Measurements from ENCODE around the gene ACSF2. TPM values are rescaled to one million over a fixed set of nuclear protein-coding genes. Genes with fewer than 3 reads are reported as not detected.
"Not testable (repeated sequence)": the region's sequence is repeated elsewhere in the genome, so short reads cannot be mapped to it uniquely, and the experiment has no call there.

ACSF2 gene
- total and polyA plus RNA-seq, 2 donors (not counting 3 experiments of a cell fraction or from before 2014, with no cell fraction given) = 33.2 to 37.2 TPM

GRCh38 chr17:50472286-50472685 lies 46.3 kb downstream of the ACSF2 start:
- dilution Hi-C loops (cut with MboI; ENCODE audit: extremely low pct_ligation_motif_present, low sequenced_read_pairs) (no loop called here), intact Hi-C loops (cut with micrococcal nuclease) (no loop called here)
- DNase-seq (ENCODE audit: low read depth, low spot score) = no peak
- ChIA-PET POLR2A (no interaction called here), CTCF (interaction anchor here (0.7 to 1.5 kb wide), 2 partner anchors 14 to 46 kb away, joined by 3 to 5 read pairs; partner anchors contain the start of gene ACSF2)
- TF ChIP-seq MYC (IDR thresholded peaks at IDR 0.05; ENCODE audit: low read depth, low read length) (no peak), POLR2AphosphoS5 (IDR thresholded peaks at IDR 0.05; ENCODE audit: insufficient read depth, low read depth, low read length) (no peak), EZH2 (IDR thresholded peaks at IDR 0.05; ENCODE audit: borderline replicate concordance, low read depth, low read length, severe bottlenecking) (no peak), JUN (IDR thresholded peaks at IDR 0.05; ENCODE audit: borderline replicate concordance, insufficient read depth, insufficient read length, low read depth) (no peak), FOS (IDR thresholded peaks at IDR 0.05; ENCODE audit: borderline replicate concordance, insufficient read depth, low read length) (no peak), POLR2A (IDR thresholded peaks at IDR 0.05; ENCODE audit: low read depth, low read length) (no peak), GATA2 (IDR thresholded peaks at IDR 0.05; ENCODE audit: insufficient read depth, insufficient read length, low read depth, low read length) (no peak)
- TF ChIP-seq, protein P1, sequence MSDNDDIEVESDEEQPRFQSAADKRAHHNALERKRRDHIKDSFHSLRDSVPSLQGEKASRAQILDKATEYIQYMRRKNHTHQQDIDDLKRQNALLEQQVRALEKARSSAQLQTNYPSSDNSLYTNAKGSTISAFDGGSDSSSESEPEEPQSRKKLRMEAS (IDR thresholded peaks at IDR 0.05; ENCODE audit: insufficient read depth, insufficient read length) = no peak
- TF ChIP-seq, protein P2, sequence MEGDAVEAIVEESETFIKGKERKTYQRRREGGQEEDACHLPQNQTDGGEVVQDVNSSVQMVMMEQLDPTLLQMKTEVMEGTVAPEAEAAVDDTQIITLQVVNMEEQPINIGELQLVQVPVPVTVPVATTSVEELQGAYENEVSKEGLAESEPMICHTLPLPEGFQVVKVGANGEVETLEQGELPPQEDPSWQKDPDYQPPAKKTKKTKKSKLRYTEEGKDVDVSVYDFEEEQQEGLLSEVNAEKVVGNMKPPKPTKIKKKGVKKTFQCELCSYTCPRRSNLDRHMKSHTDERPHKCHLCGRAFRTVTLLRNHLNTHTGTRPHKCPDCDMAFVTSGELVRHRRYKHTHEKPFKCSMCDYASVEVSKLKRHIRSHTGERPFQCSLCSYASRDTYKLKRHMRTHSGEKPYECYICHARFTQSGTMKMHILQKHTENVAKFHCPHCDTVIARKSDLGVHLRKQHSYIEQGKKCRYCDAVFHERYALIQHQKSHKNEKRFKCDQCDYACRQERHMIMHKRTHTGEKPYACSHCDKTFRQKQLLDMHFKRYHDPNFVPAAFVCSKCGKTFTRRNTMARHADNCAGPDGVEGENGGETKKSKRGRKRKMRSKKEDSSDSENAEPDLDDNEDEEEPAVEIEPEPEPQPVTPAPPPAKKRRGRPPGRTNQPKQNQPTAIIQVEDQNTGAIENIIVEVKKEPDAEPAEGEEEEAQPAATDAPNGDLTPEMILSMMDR (IDR thresholded peaks at IDR 0.05; ENCODE audit: extremely low read depth in 1 of 2, insufficient read depth in 1 of 2, low read depth in 1 of 2, low read length in 2 of 2) = no peak
- H3K9me3 ChIP-seq (replicated peaks; ENCODE audit: control insufficient read depth, insufficient read depth, low read length) = no peaks in the 10 kb centered on the region
- H3K36me3 ChIP-seq (ENCODE audit: control insufficient read depth in 2 of 2, extremely low read depth in 1 of 2, insufficient read depth in 2 of 2, low read length in 2 of 2) = no peaks in the 10 kb centered on the region
- no peaks in the 10 kb centered on the region for H3K4me1 ChIP-seq (ENCODE audit: control insufficient read depth, extremely low read depth, insufficient read depth, low read length)
- H3K27me3 ChIP-seq (ENCODE audit: control insufficient read depth in 2 of 2, insufficient read depth in 2 of 2, low read length in 2 of 2) = peaks cover 24 to 43% of the 10 kb centered on the region in 2 experiments
- H3K9ac ChIP-seq (replicated peaks; ENCODE audit: extremely low read depth, insufficient read depth, low read length) = no peak overlapping the region
- FAIRE-seq = no peak
- no TSS peak for BruUV-seq (replicated peaks)
- H3K4me3 ChIP-seq (replicated peaks in 1 of 3; ENCODE audit: insufficient read depth in 1 of 3, low read depth in 1 of 3, low read length in 3 of 3) = no peak overlapping the region
- no peak overlapping the region for H3K4me2 ChIP-seq (ENCODE audit: insufficient read depth, low read length)
- no peak overlapping the region for H2AFZ ChIP-seq (ENCODE audit: low read depth, low read length)
- H3K9me1 ChIP-seq (replicated peaks; ENCODE audit: control insufficient read depth, extremely low read depth, insufficient read depth, low read length) = no peaks in the 10 kb centered on the region
- no peaks in the 10 kb centered on the region for H4K20me1 ChIP-seq (replicated peaks; ENCODE audit: control insufficient read depth, extremely low read depth, insufficient read depth, low read length)
- no peak overlapping the region for H3K27ac ChIP-seq (ENCODE audit: insufficient read depth, low read depth, low read length)
- H3K79me2 ChIP-seq (ENCODE audit: control insufficient read depth, insufficient read depth, low read length) = no peaks in the 10 kb centered on the region

GRCh38 chr17:50472761-50473161 lies 46.7 kb downstream of the ACSF2 start:
- DNase-seq (ENCODE audit: low read depth, low spot score); H3K36me3 ChIP-seq (ENCODE audit: control insufficient read depth in 2 of 2, extremely low read depth in 1 of 2, insufficient read depth in 2 of 2, low read length in 2 of 2); intact Hi-C loops (cut with micrococcal nuclease); H2AFZ ChIP-seq (ENCODE audit: low read depth, low read length); H3K9me1 ChIP-seq (replicated peaks; ENCODE audit: control insufficient read depth, extremely low read depth, insufficient read depth, low read length); BruUV-seq (replicated peaks); H3K9me3 ChIP-seq (replicated peaks; ENCODE audit: control insufficient read depth, insufficient read depth, low read length); H4K20me1 ChIP-seq (replicated peaks; ENCODE audit: control insufficient read depth, extremely low read depth, insufficient read depth, low read length); dilution Hi-C loops (cut with MboI; ENCODE audit: extremely low pct_ligation_motif_present, low sequenced_read_pairs); FAIRE-seq; H3K4me1 ChIP-seq (ENCODE audit: control insufficient read depth, extremely low read depth, insufficient read depth, low read length); POLR2A ChIA-PET; H3K79me2 ChIP-seq (ENCODE audit: control insufficient read depth, insufficient read depth, low read length); H3K4me2 ChIP-seq (ENCODE audit: insufficient read depth, low read length); H3K9ac ChIP-seq (replicated peaks; ENCODE audit: extremely low read depth, insufficient read depth, low read length); H3K4me3 ChIP-seq (replicated peaks in 1 of 3; ENCODE audit: insufficient read depth in 1 of 3, low read depth in 1 of 3, low read length in 3 of 3); H3K27ac ChIP-seq (ENCODE audit: insufficient read depth, low read depth, low read length): not testable (repeated sequence)
- CTCF ChIA-PET = interaction anchor here (0.7 to 2.6 kb wide), 3 partner anchors 15 to 75 kb away, joined by 3 to 10 read pairs (median 5); partner anchors contain the start of genes ACSF2 and LRRC59
- H3K27me3 ChIP-seq (ENCODE audit: control insufficient read depth in 2 of 2, insufficient read depth in 2 of 2, low read length in 2 of 2) = peaks cover 19 to 42% of the 10 kb centered on the region in 2 experiments

Data from endothelial cell of umbilical vein (primary cell).